Measurements from ENCODE around the gene HOXB2. TPM values are rescaled to one million over a fixed set of nuclear protein-coding genes. Genes with fewer than 3 reads are reported as not detected.

HOXB2 gene
- total RNA-seq, 1 donor, result 9.0 TPM

- no peak for DNase-seq (ENCODE audit: low read depth)
- TF ChIP-seq, protein P1, sequence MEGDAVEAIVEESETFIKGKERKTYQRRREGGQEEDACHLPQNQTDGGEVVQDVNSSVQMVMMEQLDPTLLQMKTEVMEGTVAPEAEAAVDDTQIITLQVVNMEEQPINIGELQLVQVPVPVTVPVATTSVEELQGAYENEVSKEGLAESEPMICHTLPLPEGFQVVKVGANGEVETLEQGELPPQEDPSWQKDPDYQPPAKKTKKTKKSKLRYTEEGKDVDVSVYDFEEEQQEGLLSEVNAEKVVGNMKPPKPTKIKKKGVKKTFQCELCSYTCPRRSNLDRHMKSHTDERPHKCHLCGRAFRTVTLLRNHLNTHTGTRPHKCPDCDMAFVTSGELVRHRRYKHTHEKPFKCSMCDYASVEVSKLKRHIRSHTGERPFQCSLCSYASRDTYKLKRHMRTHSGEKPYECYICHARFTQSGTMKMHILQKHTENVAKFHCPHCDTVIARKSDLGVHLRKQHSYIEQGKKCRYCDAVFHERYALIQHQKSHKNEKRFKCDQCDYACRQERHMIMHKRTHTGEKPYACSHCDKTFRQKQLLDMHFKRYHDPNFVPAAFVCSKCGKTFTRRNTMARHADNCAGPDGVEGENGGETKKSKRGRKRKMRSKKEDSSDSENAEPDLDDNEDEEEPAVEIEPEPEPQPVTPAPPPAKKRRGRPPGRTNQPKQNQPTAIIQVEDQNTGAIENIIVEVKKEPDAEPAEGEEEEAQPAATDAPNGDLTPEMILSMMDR (IDR thresholded peaks at IDR 0.05; ENCODE audit: insufficient read depth, low read length), result no peak
- H3K4me3 ChIP-seq (ENCODE audit: low read depth, low read length), result no peak overlapping the region
These were observed 46.6 kb downstream of the HOXB2 start for GRCh38 chr17:48498164-48498850.

GRCh38 chr17:48497103-48497502 lies 47.8 kb downstream of the HOXB2 start:
- H3K4me3 ChIP-seq (ENCODE audit: low read depth, low read length), result no peak overlapping the region
- peak; percentile 38 for DNase-seq (ENCODE audit: low read depth)
- TF ChIP-seq, protein P1 (IDR thresholded peaks at IDR 0.05; ENCODE audit: insufficient read depth, low read length), result no peak

- TF ChIP-seq, protein P1 (IDR thresholded peaks at IDR 0.05; ENCODE audit: insufficient read depth, low read length), result no peak
- H3K4me3 ChIP-seq (ENCODE audit: low read depth, low read length), result no peak overlapping the region
- DNase-seq (ENCODE audit: low read depth), result peak; percentile 88
These were observed 50.6 kb downstream of the HOXB2 start for GRCh38 chr17:48494335-48494734.

Other genes starting within 250 kb of the HOXB2 start
- gene SKAP1, start 114.9 kb downstream of the HOXB2 start, total RNA-seq (ENCODE audit: low replicate concordance), result not detected in 2 replicates
- gene HOXB1, start 14.1 kb downstream of the HOXB2 start, total RNA-seq (ENCODE audit: low replicate concordance), result not detected in 2 replicates
- gene HOXB4, start 33.2 kb upstream of the HOXB2 start, total RNA-seq (ENCODE audit: low replicate concordance), result 3.8 and 7.0 TPM in 2 replicates
- 9.7 and 14.2 TPM in 2 replicates for gene HOXB3, start 45.1 kb upstream of the HOXB2 start, total RNA-seq (ENCODE audit: low replicate concordance)
- gene HOXB5, start 48.7 kb upstream of the HOXB2 start, total RNA-seq (ENCODE audit: low replicate concordance), result 0.27 and 0.57 TPM in 2 replicates
- 0.63 and 13.1 TPM in 2 replicates for gene HOXB6, start 59.9 kb upstream of the HOXB2 start, total RNA-seq (ENCODE audit: low replicate concordance)
- gene HOXB7, start 65.9 kb upstream of the HOXB2 start, total RNA-seq (ENCODE audit: low replicate concordance), result 0.18 and 4.7 TPM in 2 replicates
- 0.09 TPM in 1 of 2 replicates, not detected in the other for gene HOXB8, start 70.2 kb upstream of the HOXB2 start, total RNA-seq (ENCODE audit: low replicate concordance)
- gene HOXB9, start 81.2 kb upstream of the HOXB2 start, total RNA-seq (ENCODE audit: low replicate concordance), result not detected in 2 replicates
- gene PRAC1, start 177.4 kb upstream of the HOXB2 start, total RNA-seq (ENCODE audit: low replicate concordance), result not detected in 2 replicates
- not detected in 2 replicates for gene PRAC2, start 178.1 kb upstream of the HOXB2 start, total RNA-seq (ENCODE audit: low replicate concordance)
- not detected in 2 replicates for gene HOXB13, start 183.6 kb upstream of the HOXB2 start, total RNA-seq (ENCODE audit: low replicate concordance)

Data from fibroblast of the aortic adventitia (primary cell).